HG02571 (cell line): ENCODE measurements around the gene UGT1A10.

ENCODE experiments used
- ATAC-seq: cut with Tn5 transposase; IDR thresholded peaks from one replicate; pipeline ENCODE4 v1.9.1; 2021; ENCODE audit warnings: mild to moderate bottlenecking, moderate library complexity; ENCODE audit not compliant: unreplicated experiment

UGT1A10 gene

GRCh38 chr2:233819884-233820773, 183.9 kb downstream of the UGT1A10 start:
- ATAC-seq, result no peak

GRCh38 chr2:233820774-233821105, 184.5 kb downstream of the UGT1A10 start:
- ATAC-seq, result no peak

- no peak for ATAC-seq
Observed at GRCh38 chr2:233821196-233821595, 184.9 kb downstream of the UGT1A10 start.

- ATAC-seq, result no peak
Observed at GRCh38 chr2:233821709-233822100, 185.5 kb downstream of the UGT1A10 start.

- no peak for ATAC-seq
Observed at GRCh38 chr2:233822101-233822771, 186.0 kb downstream of the UGT1A10 start.
